DMS153 (cell line): Measurements from ENCODE around the gene ACVR1B.
"Not testable (repeated sequence)": the region's sequence is repeated elsewhere in the genome, so short reads cannot be mapped to it uniquely, and the experiment has no call there.

Experiments
- DNase-seq: peaks from one replicate; lab custom pipeline; 2025; lab: John Stamatoyannopoulos, UW

Gene ACVR1B

DNA sequence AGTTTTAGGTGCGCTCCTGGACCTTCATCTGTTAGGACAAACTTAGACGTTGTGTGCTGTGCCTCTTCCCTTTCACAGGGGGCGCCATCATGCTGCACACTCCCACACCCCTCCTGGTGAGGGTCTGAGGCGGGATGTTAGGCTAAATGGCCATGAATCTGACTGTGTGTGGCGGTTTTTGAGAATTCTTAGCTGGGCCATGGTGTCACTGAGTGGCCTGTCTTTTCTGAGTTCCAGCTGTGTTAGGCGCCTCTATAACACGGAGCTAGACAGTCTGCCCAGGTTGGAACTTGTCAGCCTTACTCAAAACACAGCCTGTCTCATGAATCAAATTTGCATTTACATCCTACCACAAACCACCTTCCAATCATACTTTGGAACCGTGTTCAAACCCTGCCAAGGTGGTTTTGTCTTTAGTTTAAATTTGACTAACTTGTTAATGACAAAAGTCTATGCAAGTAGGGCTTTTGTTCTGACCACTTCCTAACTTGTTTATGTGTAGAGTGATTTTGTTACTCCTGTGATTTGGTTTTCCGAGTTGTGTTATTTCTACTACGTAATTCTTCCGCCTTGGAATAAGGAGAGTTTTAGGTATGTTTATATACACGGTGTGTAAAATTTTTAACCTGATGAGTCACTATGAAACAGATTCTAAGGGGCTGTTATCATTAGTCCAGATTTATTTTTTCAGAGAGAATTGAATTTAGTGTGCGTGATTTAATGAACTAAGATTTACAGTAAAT lies 19.6 kb downstream of the ACVR1B start:
- no peak for DNase-seq

- DNase-seq, result no peak
Observed at GRCh38 chr12:51971679-51972421, 20.4 kb downstream of the ACVR1B start.

- no peak for DNase-seq
Observed at GRCh38 chr12:51972422-51972812, 20.9 kb downstream of the ACVR1B start.

GRCh38 chr12:51972849-51973273 lies 21.4 kb downstream of the ACVR1B start:
- DNase-seq, result no peak

DNA sequence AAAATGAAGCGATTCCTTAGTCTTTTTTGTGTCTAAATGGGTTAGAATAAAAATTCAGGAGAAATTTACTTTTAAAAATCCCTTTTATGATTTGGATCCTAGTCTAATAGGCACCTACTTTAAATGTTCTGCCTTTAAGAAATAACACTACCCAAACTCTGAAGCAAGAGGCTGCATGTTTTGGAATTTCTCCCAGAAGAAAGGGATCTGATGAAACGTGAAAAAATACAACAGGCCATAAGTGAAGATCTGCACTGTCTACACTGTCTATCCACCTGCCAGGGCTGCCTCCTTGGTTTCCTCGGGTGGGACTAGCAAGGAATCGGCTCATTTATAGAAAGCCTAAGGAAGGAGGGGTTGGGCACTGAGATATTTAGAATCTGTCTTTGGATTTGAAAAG lies 22.1 kb downstream of the ACVR1B start:
- DNase-seq, result no peak

DNA sequence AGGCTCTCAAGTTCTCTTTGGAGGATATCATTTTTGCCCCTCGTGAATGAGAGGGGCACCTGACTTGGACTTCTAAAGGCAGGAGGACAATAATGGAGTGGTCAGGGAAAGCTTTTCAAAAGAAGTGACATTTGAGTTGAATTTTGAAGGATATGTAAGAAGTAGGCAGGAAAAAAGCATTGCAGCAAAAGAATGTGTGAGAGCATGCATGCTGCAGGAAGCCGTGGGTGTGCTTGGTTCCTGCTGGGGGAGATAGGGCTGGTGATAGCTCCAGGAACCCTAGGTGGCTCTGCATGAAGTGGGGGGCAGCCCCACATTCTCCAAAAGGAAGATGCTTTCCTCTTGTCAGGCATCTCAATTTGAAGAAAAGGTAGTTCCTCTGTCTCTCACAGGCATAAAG lies 23.1 kb downstream of the ACVR1B start:
- DNase-seq, result no peak

DNA sequence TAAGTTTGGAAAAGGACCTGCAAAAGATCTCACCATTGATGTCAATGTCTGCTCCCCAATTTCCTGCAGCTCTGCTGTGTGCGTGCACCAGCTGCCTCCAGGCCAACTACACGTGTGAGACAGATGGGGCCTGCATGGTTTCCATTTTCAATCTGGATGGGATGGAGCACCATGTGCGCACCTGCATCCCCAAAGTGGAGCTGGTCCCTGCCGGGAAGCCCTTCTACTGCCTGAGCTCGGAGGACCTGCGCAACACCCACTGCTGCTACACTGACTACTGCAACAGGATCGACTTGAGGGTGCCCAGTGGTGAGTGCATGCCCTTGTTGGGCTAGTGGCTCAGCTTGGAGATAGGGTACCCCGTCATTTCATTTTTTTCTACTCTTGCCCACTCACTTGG lies 23.7 kb downstream of the ACVR1B start:
- DNase-seq, result no peak

- no peak for DNase-seq
Observed at GRCh38 chr12:51976376-51977160, 25.1 kb downstream of the ACVR1B start.

DNA sequence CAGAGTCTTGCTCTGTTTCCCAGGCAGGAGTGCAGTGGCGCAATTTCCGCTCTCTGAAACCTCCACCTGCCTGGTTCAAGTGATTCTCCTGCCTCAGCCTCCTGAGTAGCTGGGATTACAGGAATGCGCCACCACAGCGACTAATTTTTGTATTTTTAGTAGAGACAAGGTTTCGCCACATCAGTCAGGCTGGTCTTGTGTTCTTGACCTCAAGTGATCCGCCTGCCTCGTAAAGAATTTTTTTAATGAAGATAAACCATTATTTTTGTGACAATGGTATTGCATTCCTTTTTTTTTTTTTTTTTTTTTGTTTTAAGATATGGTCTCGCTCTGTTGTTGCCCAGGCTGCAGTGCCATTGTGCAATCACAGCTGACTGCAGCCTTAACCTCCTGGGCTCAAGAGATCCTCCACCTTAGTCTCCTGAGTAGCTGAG lies 25.8 kb downstream of the ACVR1B start:
- DNase-seq, result no peak

- not testable (repeated sequence) for DNase-seq
Observed at GRCh38 chr12:51979306-51979705, 27.8 kb downstream of the ACVR1B start.

DNA sequence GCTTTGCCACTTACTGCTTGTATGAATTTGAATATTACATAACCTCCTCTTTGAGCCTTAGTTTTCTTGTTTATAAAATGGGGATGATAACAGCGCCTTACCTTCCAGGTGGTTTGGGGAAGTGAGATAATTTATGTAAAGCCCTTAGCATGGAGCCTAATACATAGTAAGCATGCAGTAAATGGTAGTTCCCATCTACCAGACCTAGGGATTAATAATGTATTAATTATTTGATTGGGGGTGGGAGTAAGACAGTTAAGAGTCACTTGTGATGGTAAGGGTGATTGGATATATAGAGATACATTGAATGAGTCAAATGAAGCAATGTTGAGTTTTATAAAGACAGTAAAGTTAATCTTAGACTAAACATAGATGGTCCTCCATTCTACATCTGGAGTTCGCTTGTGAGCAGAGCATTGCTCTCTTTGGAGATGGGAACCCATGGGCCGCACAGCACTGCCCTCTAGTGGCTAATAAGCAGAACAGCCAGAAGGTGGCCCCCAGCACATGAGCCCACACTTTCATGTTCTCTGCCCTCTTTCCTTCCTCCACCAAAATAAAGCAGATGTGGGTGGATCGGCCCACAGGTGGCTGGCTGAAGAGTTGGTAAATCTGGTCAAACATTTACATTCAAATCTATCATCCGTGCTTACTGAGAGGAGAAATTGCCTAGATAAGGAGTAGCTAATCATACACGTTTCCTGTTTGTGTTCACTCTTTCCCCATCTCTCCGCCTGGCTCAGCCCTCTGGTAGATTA lies 28.7 kb downstream of the ACVR1B start:
- no peak for DNase-seq

- no peak for DNase-seq
Observed at GRCh38 chr12:51980809-51981127, 29.3 kb downstream of the ACVR1B start.

GRCh38 chr12:51984657-51985056 lies 33.2 kb downstream of the ACVR1B start:
- DNase-seq, result no peak

DNA sequence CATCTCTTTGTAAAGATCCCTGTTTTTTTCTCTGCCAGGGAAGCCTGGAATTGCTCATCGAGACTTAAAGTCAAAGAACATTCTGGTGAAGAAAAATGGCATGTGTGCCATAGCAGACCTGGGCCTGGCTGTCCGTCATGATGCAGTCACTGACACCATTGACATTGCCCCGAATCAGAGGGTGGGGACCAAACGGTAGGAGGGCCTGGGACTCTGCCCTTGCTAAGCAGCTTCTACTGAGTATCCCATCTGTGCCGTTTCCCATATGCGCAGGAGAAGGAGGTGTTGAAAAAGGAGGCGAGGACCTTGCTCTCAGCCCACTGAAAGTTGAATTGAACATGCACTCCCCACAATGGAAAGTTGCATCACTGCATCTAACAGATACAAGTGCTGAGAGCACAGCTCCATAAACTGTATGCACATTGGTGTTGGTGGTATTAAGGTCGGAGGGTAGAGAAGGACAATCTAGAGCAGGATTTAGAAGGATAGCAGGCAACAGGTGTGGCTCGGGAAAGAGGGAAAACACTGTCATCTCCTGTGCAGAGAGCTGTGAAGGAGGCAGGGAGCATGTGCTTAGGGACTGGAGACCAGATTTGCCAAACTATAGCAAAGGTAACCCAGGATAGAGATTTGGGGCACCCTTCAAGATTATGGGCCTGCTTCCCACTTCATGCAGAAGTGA lies 33.8 kb downstream of the ACVR1B start:
- DNase-seq, result no peak

DNA sequence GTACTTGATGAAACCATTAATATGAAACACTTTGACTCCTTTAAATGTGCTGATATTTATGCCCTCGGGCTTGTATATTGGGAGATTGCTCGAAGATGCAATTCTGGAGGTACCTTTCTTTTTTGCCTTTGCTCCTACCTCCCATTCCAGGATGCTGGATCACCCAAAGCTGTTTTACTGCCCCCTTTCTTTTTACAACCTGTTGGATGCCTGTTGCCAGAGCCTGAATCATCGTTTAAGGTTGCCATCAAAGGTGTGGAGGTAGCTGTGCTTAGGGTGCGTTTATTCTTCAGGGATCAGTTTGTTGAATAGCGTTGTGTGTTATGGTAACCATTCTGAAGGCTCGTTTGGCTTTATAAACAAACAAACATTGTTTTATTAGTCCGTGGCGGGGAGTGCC lies 35.3 kb downstream of the ACVR1B start:
- DNase-seq, result no peak

- DNase-seq, result no peak
Observed at GRCh38 chr12:51992246-51992645, 40.7 kb downstream of the ACVR1B start.

DNA sequence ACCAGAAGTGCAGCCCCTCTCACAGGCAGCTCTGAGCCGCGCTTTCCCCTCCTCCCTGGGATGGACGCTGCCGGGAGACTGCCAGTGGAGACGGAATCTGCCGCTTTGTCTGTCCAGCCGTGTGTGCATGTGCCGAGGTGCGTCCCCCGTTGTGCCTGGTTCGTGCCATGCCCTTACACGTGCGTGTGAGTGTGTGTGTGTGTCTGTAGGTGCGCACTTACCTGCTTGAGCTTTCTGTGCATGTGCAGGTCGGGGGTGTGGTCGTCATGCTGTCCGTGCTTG lies 43.0 kb downstream of the ACVR1B start:
- DNase-seq, result no peak

- no peak for DNase-seq
Observed at GRCh38 chr12:51994959-51995358, 43.5 kb downstream of the ACVR1B start.

DNA sequence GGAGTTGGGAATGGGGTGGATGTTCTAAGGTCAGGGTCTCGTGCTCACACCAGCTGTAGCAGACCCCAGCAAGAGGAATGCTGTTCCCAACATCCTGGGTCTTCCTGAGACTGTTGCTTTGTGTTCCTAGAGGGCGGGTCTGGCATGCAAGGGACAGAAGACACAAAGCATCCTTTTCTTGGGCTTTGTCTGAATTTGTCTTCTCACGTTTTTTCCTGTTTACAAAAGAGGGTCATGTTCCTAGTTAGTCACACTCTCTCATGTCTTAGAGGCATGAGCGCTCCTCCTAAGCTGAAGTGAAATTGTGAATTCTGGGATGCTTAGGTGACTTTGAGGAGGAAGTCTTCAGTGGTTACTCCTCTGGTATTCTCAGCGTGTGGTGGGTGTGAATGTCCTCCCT lies 45.6 kb downstream of the ACVR1B start:
- DNase-seq, result no peak

DNA sequence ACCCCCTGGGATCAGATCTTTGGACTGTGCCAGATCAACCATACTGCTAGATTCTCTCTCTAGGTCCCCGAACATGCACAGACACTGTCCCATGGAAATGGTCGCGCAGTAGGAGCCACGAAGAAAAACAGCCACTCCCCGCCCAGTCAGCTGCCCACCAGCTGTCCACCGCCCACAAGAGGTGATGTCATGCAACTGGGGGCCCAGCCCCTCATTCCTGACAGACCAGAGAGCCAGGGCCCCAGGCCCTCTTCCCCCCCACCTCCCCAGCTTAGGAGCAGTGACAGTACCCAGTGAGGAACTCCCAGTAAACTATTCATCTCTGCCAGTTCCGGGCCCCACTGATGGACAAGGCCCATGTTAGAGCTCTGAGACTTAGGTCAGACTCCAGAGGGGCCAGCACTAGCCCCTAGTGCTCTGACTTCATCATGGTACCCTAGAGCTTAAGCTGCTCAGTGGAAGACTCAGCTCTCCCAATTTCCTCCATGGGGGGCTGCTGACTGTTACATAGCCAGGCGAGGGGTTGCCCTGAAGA lies 51.6 kb downstream of the ACVR1B start:
- DNase-seq, result no peak

- DNase-seq, result no peak
Observed at GRCh38 chr12:52003591-52003990, 52.1 kb downstream of the ACVR1B start.
